ENCODE measurements around the gene HAUS5.

- TF ChIP-seq FOSL1 (IDR thresholded peaks at IDR 0.05; ENCODE audit: low read depth): no peak
- TF ChIP-seq CTCF (IDR thresholded peaks at IDR 0.05 in 2 of 3, conservative IDR thresholded peaks at IDR 0.05 in 1 of 3; ENCODE audit: borderline replicate concordance in 1 of 3, insufficient read depth in 1 of 3, low read depth in 2 of 3, low read length in 2 of 3): no peak
- no peak for TF ChIP-seq EZH2phosphoT487 (IDR thresholded peaks at IDR 0.05; ENCODE audit: borderline replicate concordance)
- no peak for TF ChIP-seq POLR2AphosphoS5 (IDR thresholded peaks at IDR 0.05; ENCODE audit: low read depth, low read length)
- TF ChIP-seq SIN3A (IDR thresholded peaks at IDR 0.05; ENCODE audit: low read depth): no peak
- TF ChIP-seq RAD21 (IDR thresholded peaks at IDR 0.05; ENCODE audit: low read depth): no peak
- TF ChIP-seq SRF (IDR thresholded peaks at IDR 0.05; ENCODE audit: low read depth): no peak
- TF ChIP-seq YY1 (IDR thresholded peaks at IDR 0.05; ENCODE audit: extremely low read depth, insufficient replicate concordance, low read depth, low read length): no peak
- no peak for TF ChIP-seq ELF1 (IDR thresholded peaks at IDR 0.05; ENCODE audit: borderline replicate concordance, low read depth)
- no peak for TF ChIP-seq EZH2 (IDR thresholded peaks at IDR 0.05)
- no peak for TF ChIP-seq POLR2A (IDR thresholded peaks at IDR 0.05; ENCODE audit: borderline replicate concordance, extremely low read depth, insufficient read depth, insufficient read length)
Observed at GRCh38 chr19:35609851-35610353, 2.6 kb upstream of the HAUS5 start.
